BE2C (cell line): ENCODE data around the gene RPS6KA2.

Experiments
- DNase-seq: peaks from one replicate; pipeline ENCODE4 v3.0.0-alpha.2; 2020
- H3K27me3 ChIP-seq: fragments of 250-450 bp; sonication (Bioruptor Pico); 2 replicates; pipeline ENCODE4 v1.5.1; 2020; ENCODE audit warnings: mild to moderate bottlenecking
- H3K36me3 ChIP-seq: fragments of 250-450 bp; sonication (Bioruptor Pico); 2 replicates; pipeline ENCODE4 v1.5.1; 2020; ENCODE audit warnings: mild to moderate bottlenecking
- H3K4me1 ChIP-seq: fragments of 250-450 bp; sonication (Bioruptor Pico); 2 replicates; pipeline ENCODE4 v1.5.1; 2020
- H3K4me3 ChIP-seq: 2 replicates; pipeline ENCODE4 v1.5.1; 2011; ENCODE audit warnings: low read depth, low read length
- H3K9me3 ChIP-seq: fragments of 250-450 bp; sonication (Bioruptor Pico); 2 replicates; pipeline ENCODE4 v1.5.1; 2020
- TF ChIP-seq, protein P1 (sequence below): IDR thresholded peaks from 2 replicates; pipeline ENCODE4 v1.5.1; 2012; ENCODE audit warnings: mild to moderate bottlenecking, low read depth, low read length

The RPS6KA2 gene

GRCh38 chr6:166603043-166603690 is 23.9 kb downstream of the RPS6KA2 start:
- Histone ChIP-seq H3K36me3 (peaks cover 3% of the 10 kb centered on the region; the same call in 1 of the 2 replicates), H3K4me3 (no peak overlapping the region), H3K9me3 (no peaks in the 10 kb centered on the region), H3K27me3 (no peaks in the 10 kb centered on the region), H3K4me1 (peaks cover 8% of the 10 kb centered on the region; the same call in 1 of the 2 replicates)
- DNase-seq: no peak
- TF ChIP-seq, protein P1, sequence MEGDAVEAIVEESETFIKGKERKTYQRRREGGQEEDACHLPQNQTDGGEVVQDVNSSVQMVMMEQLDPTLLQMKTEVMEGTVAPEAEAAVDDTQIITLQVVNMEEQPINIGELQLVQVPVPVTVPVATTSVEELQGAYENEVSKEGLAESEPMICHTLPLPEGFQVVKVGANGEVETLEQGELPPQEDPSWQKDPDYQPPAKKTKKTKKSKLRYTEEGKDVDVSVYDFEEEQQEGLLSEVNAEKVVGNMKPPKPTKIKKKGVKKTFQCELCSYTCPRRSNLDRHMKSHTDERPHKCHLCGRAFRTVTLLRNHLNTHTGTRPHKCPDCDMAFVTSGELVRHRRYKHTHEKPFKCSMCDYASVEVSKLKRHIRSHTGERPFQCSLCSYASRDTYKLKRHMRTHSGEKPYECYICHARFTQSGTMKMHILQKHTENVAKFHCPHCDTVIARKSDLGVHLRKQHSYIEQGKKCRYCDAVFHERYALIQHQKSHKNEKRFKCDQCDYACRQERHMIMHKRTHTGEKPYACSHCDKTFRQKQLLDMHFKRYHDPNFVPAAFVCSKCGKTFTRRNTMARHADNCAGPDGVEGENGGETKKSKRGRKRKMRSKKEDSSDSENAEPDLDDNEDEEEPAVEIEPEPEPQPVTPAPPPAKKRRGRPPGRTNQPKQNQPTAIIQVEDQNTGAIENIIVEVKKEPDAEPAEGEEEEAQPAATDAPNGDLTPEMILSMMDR: no peak

DNA sequence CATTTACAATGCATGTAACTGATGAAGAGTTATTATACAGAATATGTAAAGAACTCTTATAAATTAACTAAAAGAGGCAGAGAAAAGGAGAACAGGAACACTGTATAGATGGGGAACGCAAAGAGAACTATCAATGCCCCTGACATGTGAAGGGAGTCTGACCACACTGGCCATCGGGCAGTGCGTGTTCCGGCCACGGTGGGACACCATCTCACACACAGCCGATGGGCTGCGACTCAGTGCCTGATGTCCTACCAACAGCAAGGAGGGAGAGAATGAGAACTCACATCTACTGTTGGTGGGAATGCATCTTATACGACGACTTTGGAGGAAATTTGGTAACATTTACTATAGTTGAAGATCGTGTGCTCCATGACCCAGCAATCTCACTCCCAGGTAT is 25.1 kb downstream of the RPS6KA2 start:
- TF ChIP-seq, protein P1: no peak
- H3K36me3 ChIP-seq: peaks cover 3% of the 10 kb centered on the region; the same call in 1 of the 2 replicates
- no peaks in the 10 kb centered on the region for H3K27me3 ChIP-seq
- H3K4me1 ChIP-seq: peaks cover 8% of the 10 kb centered on the region; the same call in 1 of the 2 replicates
- H3K4me3 ChIP-seq: no peak overlapping the region
- DNase-seq: no peak
- no peaks in the 10 kb centered on the region for H3K9me3 ChIP-seq

DNA sequence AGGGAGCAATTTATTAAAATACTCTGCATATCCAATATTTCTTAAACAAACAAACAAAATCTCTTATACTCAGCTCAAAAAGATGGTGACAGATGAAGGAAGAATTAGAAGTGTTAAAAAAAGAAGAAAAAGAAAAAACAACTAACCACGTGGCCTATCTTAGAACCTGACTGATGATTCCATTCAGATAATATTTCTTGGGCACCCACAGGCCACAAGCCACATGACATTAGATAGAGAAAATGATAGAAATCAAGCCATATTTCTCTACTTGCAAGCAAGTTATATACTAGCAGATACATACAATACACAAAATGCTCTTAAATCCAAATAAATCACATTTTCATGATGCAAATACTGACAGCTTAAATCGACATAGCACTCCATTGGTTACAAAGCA is 26.1 kb downstream of the RPS6KA2 start:
- DNase-seq: no peak

GRCh38 chr6:166599205-166599604 is 27.8 kb downstream of the RPS6KA2 start:
- DNase-seq: no peak
- H3K36me3 ChIP-seq: peaks cover 3% of the 10 kb centered on the region; the same call in 1 of the 2 replicates
- TF ChIP-seq, protein P1: no peak
- H3K4me3 ChIP-seq: no peak overlapping the region
- no peaks in the 10 kb centered on the region for H3K9me3 ChIP-seq
- H3K27me3 ChIP-seq: no peaks in the 10 kb centered on the region
- peaks cover 4% of the 10 kb centered on the region; the same call in 1 of the 2 replicates for H3K4me1 ChIP-seq

More for the DNA sequence above, 26.1 kb downstream of the RPS6KA2 start:
- Histone ChIP-seq H3K36me3 (peaks cover 3% of the 10 kb centered on the region; the same call in 1 of the 2 replicates), H3K27me3 (no peaks in the 10 kb centered on the region), H3K4me3 (no peak overlapping the region), H3K9me3 (no peaks in the 10 kb centered on the region), H3K4me1 (peaks cover 8% of the 10 kb centered on the region; the same call in 1 of the 2 replicates)
- TF ChIP-seq, protein P1: no peak

- Histone ChIP-seq H3K9me3 (no peaks in the 10 kb centered on the region), H3K4me1 (peaks cover 4% of the 10 kb centered on the region; the same call in 1 of the 2 replicates), H3K36me3 (peaks cover 3% of the 10 kb centered on the region; the same call in 1 of the 2 replicates), H3K27me3 (no peaks in the 10 kb centered on the region), H3K4me3 (no peak overlapping the region)
- TF ChIP-seq, protein P1: no peak
- no peak for DNase-seq
Measured at GRCh38 chr6:166598441-166599138, 28.5 kb downstream of the RPS6KA2 start.
